Measurements from ENCODE around the gene SMARCE1.
"Not testable (repeated sequence)": the region's sequence is repeated elsewhere in the genome, so short reads cannot be mapped to it uniquely, and the experiment has no call there.

SMARCE1 gene

DNA sequence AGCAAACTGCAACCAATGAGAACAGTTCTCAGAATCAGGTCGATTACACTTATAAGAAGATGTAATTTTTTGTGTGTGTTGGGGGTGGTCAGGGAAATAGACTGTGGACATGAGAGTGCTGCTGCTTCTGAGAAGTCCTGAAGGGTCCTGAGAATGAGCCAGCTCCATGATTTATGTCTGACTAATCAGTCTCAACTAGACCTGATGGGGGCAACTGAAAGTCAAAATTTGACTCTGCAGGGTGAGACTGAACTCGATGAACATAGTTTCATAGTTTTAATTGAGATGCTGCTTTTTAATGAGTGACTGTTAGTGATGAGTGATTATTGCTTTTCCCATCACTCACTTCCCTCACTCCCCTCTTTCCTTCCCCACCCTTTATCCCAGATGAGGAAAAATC lies 37.3 kb downstream of the SMARCE1 start:
- DNase-seq (ENCODE audit: low spot score): no peak

DNA sequence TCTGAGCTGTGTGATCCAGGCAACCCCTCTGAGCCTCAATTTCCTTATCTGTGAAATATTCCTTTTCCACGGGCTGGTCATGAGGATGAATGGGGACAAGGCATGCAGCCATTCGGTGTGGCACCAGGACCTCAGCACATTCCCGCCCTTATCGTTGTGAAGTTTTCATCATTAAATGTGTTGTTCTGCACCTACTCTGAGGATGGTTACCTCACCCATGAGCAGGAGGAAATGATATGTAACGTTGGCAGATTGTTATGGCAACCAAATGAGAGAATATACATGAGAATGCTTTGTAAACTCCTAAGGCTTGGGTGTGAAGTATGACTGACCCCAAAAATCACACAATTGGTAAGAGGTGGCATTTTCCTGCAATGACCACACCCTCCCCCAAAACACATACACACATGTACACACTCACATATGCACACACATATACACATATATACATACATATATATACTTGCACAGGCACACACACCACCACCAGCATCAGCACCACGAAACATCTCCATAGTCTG lies 39.5 kb downstream of the SMARCE1 start:
- no peak for DNase-seq (ENCODE audit: low spot score)

DNA sequence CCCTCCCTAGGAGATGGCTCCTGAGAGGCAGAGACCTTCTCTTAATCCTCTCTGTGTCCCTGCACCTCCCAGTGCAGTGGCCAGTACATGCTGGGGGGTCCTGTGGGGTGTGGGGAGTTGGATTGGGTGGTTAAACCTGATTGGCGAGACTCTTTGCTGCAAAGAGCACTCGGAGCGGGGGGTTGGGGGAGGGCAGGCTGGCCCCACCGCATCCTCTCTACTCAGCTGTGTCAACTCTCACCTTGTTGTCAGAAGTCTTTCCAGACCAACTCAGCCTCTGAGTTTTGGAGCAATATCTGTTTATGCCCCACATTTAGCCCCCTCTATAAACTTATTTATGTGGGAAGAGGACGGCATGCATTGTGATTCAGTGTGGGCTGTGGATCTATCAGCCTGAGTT lies 40.0 kb downstream of the SMARCE1 start:
- DNase-seq (ENCODE audit: low spot score): no peak

DNA sequence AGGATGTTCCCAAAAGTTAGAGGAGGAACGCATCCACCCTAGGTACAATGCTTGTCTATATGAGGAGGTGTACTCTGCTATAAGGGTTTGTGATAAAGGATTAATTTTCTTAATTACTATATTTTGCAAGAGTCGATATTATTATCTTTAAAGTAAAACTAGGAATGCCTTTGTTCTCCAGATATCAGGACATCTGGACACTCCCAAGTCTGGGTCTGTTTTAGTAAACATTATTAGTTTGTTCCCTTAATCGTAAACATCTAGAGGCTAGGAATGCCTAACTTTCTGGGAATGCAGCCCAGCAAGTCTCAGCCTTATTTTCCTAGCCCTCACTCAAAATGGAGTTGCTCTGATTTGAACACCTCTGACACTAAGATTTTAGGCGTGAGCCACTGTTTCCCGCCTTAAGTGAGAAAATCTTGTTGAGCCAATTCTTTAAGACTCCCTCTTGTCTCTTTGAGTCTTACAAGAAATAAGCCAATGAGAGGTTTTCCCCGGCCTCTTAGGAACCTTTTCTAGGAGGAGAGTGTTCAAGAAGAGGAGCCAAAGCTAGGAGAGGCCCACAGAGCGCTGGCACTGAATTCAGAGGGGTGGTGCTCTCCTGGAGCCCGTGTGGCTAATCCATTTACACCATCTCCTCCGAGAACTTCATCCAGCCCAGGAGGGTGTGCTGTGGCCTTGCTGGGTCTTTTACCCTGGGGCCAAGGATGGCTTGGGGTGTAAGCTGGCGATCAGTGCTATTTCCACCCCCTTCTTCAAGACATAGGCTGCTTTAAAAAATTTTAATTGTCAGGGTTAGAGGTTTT lies 40.9 kb downstream of the SMARCE1 start:
- no peak for DNase-seq (ENCODE audit: low spot score)

DNA sequence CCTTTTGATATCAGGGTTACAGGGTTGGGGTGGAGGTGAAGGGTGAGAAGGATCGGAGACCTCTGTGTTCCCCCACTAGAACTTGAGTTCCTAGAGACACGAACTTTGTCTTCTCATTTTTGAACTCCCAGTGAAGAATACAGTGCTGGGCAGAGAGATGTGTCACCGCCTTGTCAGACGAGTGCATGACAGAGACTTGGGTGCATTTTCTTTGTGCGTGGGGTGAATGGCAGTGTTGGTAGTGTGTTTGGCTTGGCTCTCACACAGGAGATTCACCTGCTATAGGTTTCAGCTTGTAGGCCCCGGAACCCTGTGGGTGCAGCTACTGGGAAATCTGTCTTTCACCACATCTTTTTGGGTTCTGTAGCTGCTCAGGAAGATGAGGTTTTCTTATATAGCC lies 42.3 kb downstream of the SMARCE1 start:
- DNase-seq (ENCODE audit: low spot score): no peak

DNA sequence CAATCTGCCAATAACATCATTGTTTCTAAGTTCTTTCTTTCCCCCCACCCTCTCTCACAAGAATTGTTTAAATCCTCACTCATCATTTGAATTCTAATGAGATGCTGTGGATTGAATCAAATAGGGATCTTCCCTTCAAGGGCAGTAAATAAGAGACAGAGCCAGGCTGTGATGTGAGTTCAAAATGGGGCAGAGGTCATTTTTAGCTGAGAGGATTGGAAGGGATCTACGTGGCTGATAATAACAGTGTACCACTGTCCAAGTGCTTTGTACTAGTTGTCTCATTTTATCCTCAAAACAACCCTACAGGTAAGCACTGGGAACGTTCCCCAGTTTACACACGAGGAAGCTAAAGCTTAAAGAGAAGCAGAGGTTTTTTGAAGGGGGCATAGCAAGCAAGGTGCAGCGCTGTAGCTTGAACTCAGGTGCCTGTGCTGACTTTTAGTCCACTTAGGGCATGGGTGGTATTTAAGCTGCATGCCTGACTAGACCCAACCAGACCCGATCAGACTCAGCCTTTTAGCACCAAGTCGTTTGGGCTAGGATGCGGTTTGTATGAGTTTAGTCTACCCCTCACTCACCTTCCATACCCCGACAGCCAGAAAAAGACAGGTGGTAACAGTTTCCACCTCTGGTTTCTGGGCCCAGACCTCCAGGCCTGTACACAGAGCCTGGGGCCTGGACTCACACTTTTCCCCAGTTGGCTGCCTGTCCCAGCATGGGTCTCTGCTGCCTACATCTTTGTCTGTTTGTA lies 43.1 kb downstream of the SMARCE1 start:
- DNase-seq (ENCODE audit: low spot score): no peak

DNA sequence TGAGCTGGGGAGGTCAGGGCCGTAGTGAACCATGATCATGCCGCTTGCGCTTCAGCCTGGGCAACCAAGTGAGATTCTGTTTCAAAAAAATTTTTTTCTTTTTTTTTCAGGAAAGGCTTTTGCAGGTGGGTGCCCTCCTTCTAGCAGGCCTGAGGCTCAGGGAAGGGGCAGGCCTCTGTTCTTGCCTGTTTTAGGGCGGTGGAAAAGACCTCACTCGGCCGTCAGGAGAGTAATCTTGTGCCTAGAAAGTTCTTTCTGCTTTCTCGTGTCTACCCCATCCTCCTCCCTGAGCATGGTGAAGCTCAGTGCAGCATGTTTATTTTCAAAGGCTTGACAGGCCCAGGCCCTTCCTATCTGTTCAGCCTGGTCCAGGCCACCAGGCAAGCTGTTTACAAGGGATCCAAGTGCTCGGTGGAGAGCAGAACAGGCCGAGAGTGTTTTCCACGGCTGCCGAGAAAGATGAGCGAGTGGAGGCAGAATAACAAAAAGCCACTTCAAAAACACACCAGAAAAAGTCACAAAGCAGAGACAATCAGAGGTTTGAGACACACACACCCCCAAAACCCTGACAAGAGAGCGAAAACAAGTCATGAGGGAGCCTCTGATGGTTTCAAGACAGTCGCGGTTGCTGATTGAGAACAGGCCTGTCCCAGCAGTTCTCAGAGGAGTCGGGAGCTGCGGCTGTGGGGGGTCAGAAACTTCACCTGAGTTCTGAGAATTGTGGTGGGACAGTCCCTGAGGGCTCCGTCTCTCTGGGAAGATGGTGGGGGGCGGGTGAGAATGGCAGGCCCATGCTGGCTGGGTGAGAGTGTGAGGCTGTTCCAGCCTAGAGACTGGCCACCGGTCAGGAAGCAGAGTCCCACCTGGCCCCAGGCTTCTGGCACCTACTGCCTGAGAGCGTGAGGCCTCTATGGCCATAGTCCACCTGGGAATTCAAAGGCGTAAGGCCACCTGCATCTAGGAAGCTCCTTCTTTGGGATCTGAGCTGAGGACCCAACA lies 44.9 kb downstream of the SMARCE1 start:
- DNase-seq (ENCODE audit: low spot score): no peak

DNA sequence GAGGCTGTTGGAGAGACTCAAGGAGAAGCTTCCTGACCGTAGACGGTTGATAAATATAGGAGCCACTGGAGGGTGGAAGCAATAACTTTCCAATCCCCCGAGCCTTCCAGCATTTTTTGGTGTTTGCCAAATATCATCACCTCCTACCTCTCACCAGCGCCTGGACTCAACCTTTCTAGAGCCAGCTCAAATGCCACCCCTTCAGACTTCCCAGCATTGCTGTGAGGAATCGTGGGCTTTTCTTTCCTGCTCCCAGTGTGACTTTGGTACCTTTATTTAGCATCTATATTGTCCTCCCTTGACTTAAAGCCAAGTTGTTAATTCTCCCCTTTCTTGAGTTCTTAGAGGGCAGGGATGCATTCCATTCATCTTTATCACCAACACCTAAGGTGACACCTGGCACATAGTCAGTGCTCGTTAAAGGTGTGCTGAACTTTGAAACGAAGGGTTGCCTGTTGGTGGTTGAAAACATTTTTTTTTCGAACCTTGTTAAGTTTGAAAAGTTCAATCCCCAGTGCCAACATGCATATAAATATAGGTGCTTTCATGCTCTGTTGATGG lies 47.1 kb downstream of the SMARCE1 start:
- no peak for DNase-seq (ENCODE audit: low spot score)

DNA sequence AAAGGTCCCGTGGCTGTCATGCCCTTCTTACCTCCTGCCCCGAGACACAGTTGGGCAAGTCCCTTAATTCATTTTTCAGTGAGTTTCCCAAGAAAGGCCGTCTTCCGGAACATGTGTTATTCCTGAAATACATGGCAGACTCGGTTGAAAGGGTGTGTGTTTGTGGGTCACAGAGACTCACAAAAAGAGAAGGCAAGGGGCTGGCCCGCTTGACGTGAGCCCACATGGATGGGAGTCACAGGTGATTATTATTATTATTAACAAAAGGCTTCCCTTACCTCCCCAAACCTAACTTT lies 48.2 kb downstream of the SMARCE1 start:
- no peak for DNase-seq (ENCODE audit: low spot score)

DNA sequence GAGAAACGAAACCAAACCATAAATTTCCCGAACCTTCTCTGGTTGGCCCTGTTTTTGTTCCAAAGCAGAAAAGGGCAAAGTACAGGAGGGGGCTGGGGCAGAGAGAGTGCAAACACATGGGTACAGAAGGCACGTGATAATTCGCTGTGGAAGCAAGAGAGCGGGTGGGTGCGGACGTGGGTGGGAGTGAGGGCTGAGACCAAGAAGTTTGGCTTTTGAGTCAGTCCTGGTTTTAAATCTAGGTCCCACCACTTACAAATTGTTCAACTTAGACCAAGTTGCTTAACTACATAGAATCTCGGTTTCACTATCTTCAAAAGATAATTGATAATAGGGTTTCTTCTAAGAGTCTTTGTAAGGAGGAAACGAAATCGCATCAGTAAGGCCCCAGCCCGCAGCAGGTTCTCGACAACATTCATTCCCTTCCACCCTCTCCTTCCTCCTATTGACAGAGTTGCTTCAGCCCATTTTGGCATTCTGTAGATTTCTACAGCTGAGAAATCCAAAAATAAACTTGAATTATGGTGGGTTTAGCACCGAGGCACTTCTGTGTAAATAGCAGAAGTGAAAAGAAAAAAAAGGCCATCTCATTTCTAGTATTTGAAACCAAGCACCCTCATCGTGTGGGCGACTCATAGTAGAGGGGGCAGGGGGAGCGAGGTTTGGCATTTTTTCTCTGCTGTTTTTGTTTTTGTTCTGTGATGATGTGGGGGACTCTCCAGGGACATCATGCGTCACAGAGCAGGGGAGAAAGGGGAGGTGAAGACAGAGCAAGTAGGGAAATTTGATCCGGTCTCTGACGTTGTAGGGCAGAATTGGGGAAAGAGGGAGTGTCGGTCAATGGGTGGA lies 48.8 kb downstream of the SMARCE1 start:
- peak; percentile 74 for DNase-seq (ENCODE audit: low spot score)

DNA sequence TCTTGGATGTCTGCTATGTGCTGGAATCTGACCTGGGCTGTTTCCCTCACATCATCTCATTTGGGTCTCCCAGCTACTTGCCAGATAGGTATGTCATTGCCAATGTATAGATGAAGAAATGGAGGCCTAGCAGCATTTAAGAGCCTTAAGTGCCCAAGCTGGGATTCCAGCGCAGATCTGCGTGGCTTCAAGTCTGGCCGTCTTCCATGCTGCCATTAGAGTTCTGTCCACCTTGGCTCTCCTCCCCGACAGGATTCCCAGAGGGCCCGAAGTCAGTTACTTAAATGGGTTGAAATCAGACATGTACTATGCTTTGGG lies 49.4 kb downstream of the SMARCE1 start:
- DNase-seq (ENCODE audit: low spot score): no peak

DNA sequence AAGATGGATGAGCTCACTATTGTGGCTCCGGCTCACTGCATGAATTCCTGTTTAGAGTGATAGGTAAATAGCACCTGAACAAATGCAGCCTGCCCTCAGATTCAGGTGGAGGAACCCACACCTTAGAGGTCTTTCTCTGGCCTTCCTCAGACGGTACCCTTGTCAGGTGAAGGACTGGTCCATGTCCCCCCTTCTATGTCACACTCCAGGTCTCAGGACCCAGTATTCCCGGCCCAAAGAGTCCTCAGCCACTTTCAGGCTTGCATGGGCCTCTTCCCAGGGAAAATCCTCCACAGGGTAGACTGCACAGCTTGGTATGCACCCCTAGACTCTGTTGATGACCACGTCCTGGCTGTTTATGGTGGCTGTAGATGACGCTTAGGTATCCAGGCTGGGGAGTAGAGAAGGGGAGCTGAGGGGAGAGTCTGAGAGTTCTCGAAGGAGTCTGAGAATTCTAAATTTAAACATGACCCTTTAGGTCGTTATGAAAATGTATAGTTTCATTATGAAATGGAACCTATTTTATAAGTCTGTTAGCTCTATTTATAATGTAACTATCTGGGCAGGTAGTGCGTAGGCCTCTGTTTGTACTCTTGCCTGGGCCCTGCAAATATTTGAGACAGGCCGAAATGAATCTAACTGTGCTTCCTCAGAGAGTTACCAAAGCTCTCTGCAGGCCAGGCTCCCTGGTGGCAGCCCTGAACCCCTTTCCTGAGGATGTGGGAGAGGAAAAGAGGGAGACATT lies 49.9 kb downstream of the SMARCE1 start:
- DNase-seq (ENCODE audit: low spot score): no peak

DNA sequence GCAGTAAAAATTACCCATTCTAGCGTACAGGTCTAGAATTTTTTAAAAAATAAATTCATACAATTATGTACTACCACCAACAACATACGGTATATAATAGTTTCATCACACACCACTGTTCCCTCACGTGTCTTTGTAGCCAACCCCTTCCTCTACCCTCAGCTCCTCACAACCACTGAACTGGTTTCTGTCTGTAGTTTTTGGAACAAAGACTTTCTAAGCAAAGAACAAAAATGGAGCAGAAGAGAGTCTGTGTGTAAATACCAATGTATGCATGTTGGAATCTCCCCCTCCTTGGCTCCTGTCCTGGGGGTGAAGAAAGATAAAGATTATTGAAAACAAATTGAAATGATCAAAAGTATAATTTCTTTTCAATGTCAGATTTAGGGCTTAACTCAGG lies 50.5 kb downstream of the SMARCE1 start:
- DNase-seq (ENCODE audit: low spot score): no peak

DNA sequence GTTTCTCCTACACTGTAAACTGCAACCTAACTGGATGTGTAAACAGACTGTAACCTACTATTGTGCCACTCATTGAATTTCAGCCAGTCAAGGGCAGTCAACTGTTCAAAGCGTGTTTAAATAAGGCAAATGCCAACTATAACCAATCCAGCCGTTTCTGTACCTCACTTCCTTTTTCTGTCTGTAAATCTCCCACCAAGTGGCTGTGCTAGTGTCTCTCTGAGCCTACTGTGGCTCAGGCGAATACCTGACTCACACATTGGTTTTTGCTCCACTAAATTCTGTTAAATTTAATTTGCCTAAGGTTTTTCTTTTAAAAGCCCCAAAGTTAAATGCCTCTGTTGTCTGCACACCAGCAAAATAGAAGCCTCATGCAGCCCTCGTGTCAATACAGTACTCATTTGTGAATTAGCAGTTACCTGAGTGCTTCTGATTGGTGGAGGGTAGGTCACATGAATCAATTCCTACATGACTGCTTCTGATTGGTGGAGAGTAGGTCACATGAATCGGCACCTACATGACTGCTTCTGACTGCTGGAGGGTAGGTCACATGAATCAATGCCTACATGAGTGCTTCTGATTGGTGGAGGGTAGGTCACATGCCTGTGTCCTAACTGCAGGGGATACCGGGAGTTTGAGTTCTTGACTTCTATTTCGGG lies 51.2 kb downstream of the SMARCE1 start:
- DNase-seq (ENCODE audit: low spot score): peak; percentile 47

DNA sequence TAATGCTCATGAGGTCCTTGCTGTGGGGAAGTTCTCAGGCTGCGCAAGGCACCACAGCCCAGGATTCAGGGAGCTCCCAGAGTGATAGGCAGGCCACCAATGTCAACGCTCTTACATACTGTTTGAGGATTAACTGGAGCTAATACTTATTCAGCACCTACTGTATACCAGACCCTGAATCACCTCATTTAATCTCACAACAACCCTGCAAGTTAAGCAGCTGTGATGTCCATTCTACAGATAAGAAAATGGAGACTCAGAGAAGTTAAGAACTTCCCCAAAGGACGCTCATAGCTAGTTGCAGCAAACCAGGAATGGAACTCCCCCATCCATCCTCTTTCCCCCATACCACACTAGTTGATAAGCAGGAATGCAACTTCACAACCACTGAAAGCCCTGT lies 56.9 kb downstream of the SMARCE1 start:
- DNase-seq (ENCODE audit: low spot score): no peak

DNA sequence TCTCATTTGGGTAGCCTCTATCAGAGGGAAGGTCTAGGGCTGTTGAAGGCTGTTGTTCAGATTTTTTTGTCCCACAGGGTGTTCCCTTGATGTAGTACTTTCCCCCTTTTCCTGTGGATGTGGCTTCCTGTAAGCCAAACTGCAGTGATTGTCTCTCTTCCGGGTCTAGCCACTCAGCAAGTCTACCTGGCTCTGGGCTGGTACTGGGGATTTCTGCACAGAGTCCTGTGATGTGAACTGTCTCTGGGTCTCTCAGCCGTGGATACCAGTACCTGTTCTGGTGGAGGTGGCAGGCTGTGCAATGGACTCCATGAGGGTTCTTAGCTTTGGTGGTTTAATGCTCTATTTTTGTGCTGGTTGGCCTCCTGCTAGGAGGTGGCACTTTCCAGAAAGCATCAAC lies 59.1 kb downstream of the SMARCE1 start:
- no peak for DNase-seq (ENCODE audit: low spot score)

DNA sequence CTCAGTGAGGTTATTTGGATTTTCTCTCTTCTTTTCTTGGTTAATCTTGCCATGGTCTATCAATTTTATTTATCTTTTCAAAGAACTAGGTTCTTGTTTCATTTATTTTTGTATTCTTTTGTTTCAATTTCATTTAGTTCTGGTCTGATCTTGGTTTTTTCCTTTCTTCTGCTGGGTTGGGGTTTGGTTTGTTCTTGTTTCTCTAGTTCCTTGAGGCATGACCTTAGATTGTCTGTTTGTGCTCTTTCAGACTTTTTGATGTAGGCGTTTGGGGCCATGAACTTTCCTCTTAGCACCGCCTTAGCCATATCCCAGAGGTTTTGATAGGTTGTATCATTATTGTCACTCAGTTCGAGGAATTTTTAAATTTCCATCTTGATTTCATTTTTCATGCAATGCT lies 61.4 kb downstream of the SMARCE1 start:
- DNase-seq (ENCODE audit: low spot score): not testable (repeated sequence)

DNA sequence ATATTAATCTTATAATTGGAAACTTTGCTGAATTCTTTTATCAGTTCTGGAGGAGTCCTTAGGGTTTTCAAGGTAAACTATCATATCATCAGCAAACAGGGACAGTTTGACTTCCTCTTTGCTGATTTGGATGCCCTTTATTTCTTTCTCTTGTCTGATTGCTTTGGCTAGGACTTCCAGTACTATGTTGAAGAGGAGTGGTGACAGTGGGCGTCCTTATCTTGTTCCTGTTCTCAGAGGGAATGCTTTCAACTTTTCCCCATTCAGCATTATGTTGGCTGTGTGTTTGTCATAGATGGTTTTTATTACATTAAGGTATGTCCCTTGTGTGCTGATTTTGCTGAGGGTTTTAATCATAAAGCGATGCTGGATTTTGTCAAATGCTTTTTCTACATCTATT lies 62.7 kb downstream of the SMARCE1 start:
- not testable (repeated sequence) for DNase-seq (ENCODE audit: low spot score)

DNA sequence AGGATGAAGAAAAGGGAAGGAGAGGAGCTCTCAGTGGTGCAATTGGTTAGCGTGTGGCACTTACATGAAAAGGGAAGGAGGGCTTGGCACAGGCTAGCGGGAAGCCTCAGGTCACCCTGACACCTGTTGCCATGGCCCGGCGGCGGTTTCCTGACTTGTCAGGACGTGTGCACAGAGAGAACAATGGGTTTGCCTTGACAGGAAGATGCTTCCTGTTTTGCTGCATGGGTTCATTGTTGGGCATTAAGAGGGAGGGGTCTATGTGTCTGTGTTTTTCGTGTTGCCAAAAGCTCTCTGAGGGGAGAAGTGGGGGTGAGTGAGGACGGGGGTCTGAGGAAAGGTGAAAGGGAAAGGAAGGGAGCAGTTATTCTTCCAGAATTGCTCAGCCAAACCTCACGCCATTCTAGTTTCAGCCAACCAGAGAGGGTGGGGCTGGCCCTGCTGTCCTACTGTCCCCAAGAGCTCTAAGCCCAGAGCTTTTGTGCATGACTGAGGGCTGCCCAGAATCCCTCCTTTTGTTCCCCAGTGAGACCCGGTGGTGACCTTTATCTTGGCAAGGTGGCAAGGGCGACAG lies 65.2 kb downstream of the SMARCE1 start:
- DNase-seq (ENCODE audit: low spot score): no peak

DNA sequence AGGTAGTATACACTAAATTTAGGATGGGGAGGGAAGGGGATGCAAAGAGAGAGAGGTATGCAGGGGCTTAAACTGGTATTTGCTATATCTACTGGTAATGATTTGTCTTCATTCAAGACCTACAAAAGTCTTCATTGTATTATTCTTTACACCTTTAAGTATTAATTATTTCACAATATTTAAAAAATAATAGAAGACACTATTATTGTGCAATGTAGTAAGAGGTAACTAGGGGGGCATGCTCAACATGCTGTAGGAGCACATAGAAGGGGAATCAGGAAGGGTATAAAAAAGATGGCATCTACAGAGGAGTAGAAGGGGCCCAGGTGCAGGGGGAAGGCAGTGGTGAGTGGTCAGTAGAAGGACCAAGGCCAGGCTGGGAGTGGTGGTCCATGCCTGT lies 67.5 kb downstream of the SMARCE1 start:
- DNase-seq (ENCODE audit: low spot score): no peak

Data from germinal center (tissue), 1 donor.